ENCODE data around the gene OAT.

DNA sequence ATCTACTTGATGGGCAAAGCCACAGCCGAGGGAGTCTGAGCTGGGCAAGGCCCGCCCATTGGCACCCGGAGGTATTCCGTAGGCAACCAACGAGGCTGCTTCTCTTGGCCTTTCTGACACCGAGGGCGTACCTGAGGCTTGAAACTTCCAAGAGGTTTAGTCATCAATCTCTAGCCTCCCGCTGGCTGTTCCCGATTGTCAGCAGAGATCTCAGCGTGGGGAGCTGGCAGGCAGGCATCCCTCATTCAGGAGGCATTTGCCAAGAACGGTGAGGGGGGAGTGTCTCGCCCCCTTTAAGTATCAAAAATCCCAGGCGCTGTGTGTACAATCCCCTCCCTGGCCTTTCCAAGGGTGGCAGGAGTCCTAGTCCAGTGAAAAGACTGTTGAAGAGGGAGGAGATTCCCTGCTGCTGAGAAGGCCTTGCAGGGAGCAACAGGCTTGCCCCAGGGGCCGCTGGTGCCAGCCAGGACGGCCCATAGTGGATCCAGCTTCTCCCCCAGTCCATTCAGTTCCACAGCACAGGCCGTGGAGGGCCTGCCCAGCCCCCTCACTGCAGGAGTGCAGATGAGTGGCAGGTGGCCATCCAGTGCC, 39.7 kb downstream of the OAT start:
- TF ChIP-seq, protein P1, sequence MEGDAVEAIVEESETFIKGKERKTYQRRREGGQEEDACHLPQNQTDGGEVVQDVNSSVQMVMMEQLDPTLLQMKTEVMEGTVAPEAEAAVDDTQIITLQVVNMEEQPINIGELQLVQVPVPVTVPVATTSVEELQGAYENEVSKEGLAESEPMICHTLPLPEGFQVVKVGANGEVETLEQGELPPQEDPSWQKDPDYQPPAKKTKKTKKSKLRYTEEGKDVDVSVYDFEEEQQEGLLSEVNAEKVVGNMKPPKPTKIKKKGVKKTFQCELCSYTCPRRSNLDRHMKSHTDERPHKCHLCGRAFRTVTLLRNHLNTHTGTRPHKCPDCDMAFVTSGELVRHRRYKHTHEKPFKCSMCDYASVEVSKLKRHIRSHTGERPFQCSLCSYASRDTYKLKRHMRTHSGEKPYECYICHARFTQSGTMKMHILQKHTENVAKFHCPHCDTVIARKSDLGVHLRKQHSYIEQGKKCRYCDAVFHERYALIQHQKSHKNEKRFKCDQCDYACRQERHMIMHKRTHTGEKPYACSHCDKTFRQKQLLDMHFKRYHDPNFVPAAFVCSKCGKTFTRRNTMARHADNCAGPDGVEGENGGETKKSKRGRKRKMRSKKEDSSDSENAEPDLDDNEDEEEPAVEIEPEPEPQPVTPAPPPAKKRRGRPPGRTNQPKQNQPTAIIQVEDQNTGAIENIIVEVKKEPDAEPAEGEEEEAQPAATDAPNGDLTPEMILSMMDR (IDR thresholded peaks at IDR 0.05 in 2 of 3, conservative IDR thresholded peaks at IDR 0.05 in 1 of 3; ENCODE audit: control insufficient read depth in 2 of 3, extremely low read depth in 1 of 3, insufficient read depth in 1 of 3, low read depth in 3 of 3, low read length in 3 of 3), result no peak
- no peak for TF ChIP-seq PAX5 (IDR thresholded peaks at IDR 0.05; ENCODE audit: borderline replicate concordance, low read depth, low read length)
- TF ChIP-seq POLR2AphosphoS5 (IDR thresholded peaks at IDR 0.05; ENCODE audit: low read length), result no peak

All from GM12878 (cell line).